OCI-LY1 (cell line): ENCODE data around the gene RNF217.

Source experiments
- H2AFZ ChIP-seq: fragments of 200-600 bp; sonication (generic), shearing (Covaris generic); 2 replicates; pipeline ENCODE4 v1.6.0; 2014; ENCODE audit warnings: antibody characterized with exemption, mild to moderate bottlenecking, low read length
- H3F3A ChIP-seq: fragments of 200-600 bp; sonication (generic), shearing (Covaris generic); 2 replicates; pipeline ENCODE4 v1.6.0; 2014; ENCODE audit warnings: mild to moderate bottlenecking, antibody characterized with exemption, low read length, moderate library complexity; ENCODE audit not compliant: insufficient read depth
- H3K27ac ChIP-seq: fragments of 200-600 bp; sonication (generic); 2 replicates; pipeline ENCODE4 v1.5.1; 2014; ENCODE audit warnings: low read length, mixed run types, mild to moderate bottlenecking, low read depth; ENCODE audit not compliant: poor library complexity, severe bottlenecking
- H3K27me3 ChIP-seq: fragments of 200-600 bp; sonication (generic); 2 replicates; pipeline ENCODE4 v1.6.0; 2014; ENCODE audit warnings: antibody characterized with exemption, mild to moderate bottlenecking, low read length, moderate library complexity; ENCODE audit not compliant: insufficient read depth
- H3K36me3 ChIP-seq: fragments of 200-600 bp; sonication (generic); 2 replicates; pipeline ENCODE4 v1.6.1; 2014; ENCODE audit warnings: mild to moderate bottlenecking, antibody characterized with exemption, low read length, moderate library complexity, mixed read lengths; ENCODE audit not compliant: insufficient read depth
- H3K4me1 ChIP-seq: fragments of 200-600 bp; sonication (generic); 2 replicates; pipeline ENCODE4 v1.5.1; 2014; ENCODE audit warnings: mild to moderate bottlenecking, low read length, moderate library complexity; ENCODE audit not compliant: insufficient read depth, severe bottlenecking
- H3K4me2 ChIP-seq: fragments of 200-600 bp; sonication (generic), shearing (Covaris generic); 2 replicates; pipeline ENCODE4 v1.6.1; 2014; ENCODE audit warnings: low read length
- H3K4me3 ChIP-seq: fragments of 200-600 bp; sonication (generic); 2 replicates; pipeline ENCODE4 v1.5.1; 2014; ENCODE audit warnings: low read length, low read depth, mild to moderate bottlenecking, mixed read lengths; ENCODE audit not compliant: poor library complexity, severe bottlenecking
- H3K79me2 ChIP-seq: fragments of 200-600 bp; shearing (Covaris generic); 2 replicates; pipeline ENCODE4 v1.6.1; 2016; ENCODE audit warnings: mixed run types, low read length, mixed read lengths; ENCODE audit not compliant: insufficient read depth
- H3K9ac ChIP-seq: fragments of 200-600 bp; sonication (generic), shearing (Covaris generic); 2 replicates; pipeline ENCODE4 v1.6.1; 2014; ENCODE audit warnings: mild to moderate bottlenecking, low read length, mixed read lengths
- H3K9me2 ChIP-seq: fragments of 200-600 bp; sonication (generic), shearing (Covaris generic); 2 replicates; pipeline ENCODE4 v1.6.1; 2014; ENCODE audit warnings: low read depth, mild to moderate bottlenecking, low read length, mixed read lengths
- H3K9me3 ChIP-seq: fragments of 200-600 bp; shearing (Covaris generic); 2 replicates; pipeline ENCODE4 v1.6.1; 2014; ENCODE audit warnings: low read length, mixed read lengths
- H4K20me1 ChIP-seq: fragments of 200-600 bp; sonication (generic), shearing (Covaris generic); 2 replicates; pipeline ENCODE4 v1.6.0; 2016; ENCODE audit warnings: mild to moderate bottlenecking, low read length; ENCODE audit not compliant: insufficient read depth
- EZH2 ChIP-seq: fragments of 200-600 bp; sonication (generic), shearing (Covaris generic); IDR thresholded peaks from 2 replicates; pipeline ENCODE4 v1.8.0; 2017; ENCODE audit warnings: borderline replicate concordance, mixed run types, mild to moderate bottlenecking, antibody characterized with exemption, low read length, moderate library complexity, mixed read lengths
- TF ChIP-seq, protein P1 (sequence below): fragments of 200-600 bp; sonication (generic), shearing (Covaris generic); IDR thresholded peaks from 2 replicates; pipeline ENCODE4 v1.5.1; 2017; ENCODE audit warnings: mild to moderate bottlenecking, antibody characterized with exemption, low read length, moderate library complexity, mixed read lengths

Gene RNF217

DNA sequence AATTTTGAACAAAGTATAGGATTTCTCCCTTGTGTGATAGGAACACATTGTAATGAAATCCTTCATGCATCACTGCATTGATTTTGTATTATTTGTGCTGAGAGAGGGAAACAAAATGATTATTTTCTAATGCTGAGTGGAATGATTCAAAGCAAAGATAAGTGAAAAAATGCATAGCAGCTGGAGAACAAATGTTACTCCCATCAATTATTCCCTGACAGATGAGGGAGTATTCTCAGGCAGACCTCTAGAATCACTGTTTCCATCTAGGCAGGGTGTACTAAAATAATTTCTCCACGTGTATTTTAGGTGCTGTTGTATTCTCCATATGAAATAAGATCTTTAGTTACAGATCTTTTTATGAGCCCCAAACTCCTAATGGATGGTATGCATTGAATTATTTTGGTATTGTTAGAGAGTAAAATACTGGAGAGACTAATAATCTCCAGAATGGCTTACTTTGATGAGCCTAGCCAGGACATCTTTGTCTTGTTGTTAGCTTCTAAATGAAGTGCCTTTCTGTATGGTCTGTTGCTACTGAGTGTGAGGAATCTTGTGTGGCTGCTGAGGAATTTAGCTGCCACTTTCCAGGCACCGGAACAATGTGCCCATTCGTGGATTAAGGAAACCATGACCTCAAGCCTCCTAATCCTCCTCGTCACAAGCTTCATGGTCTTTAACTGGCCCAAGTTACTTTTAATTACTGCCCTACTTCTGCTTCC, 39.6 kb downstream of the RNF217 start:
- Histone ChIP-seq H2AFZ (no peak overlapping the region), H3K4me3 (no peak overlapping the region), H3K27me3 (0 out of 2 replicates have a peak, but pooled peaks cover 5% of the 10 kb centered on the region), H3F3A (no peaks in the 10 kb centered on the region), H3K4me1 (no peaks in the 10 kb centered on the region), H3K36me3 (no peaks in the 10 kb centered on the region), H3K79me2 (no peaks in the 10 kb centered on the region), H3K9me2 (no peaks in the 10 kb centered on the region), H3K27ac (no peak overlapping the region), H3K9me3 (no peaks in the 10 kb centered on the region), H4K20me1 (no peaks in the 10 kb centered on the region), H3K9ac (no peak overlapping the region), H3K4me2 (no peak overlapping the region)
- TF ChIP-seq, protein P1, sequence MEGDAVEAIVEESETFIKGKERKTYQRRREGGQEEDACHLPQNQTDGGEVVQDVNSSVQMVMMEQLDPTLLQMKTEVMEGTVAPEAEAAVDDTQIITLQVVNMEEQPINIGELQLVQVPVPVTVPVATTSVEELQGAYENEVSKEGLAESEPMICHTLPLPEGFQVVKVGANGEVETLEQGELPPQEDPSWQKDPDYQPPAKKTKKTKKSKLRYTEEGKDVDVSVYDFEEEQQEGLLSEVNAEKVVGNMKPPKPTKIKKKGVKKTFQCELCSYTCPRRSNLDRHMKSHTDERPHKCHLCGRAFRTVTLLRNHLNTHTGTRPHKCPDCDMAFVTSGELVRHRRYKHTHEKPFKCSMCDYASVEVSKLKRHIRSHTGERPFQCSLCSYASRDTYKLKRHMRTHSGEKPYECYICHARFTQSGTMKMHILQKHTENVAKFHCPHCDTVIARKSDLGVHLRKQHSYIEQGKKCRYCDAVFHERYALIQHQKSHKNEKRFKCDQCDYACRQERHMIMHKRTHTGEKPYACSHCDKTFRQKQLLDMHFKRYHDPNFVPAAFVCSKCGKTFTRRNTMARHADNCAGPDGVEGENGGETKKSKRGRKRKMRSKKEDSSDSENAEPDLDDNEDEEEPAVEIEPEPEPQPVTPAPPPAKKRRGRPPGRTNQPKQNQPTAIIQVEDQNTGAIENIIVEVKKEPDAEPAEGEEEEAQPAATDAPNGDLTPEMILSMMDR: no peak
- no peak for TF ChIP-seq EZH2

DNA sequence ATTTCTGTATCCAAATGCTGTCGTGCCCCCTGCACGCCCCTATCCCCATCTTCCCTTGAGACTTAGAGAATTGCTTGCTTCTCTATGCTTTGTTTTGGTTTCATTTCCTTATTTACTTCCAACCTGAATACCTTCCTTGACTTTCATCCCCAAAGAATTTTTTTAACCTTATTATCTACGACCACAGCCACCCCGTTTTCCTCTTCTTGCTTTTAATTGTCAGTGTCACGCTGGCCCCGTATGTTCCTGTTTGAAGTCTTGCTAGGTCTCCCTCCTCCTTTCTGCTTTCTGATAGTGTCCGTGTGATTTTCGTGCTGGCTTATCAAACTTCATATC, 40.1 kb downstream of the RNF217 start:
- Histone ChIP-seq H3K9me2 (no peaks in the 10 kb centered on the region), H3K9ac (no peak overlapping the region), H3K4me1 (no peaks in the 10 kb centered on the region), H3K9me3 (no peaks in the 10 kb centered on the region), H3K27me3 (0 out of 2 replicates have a peak, but pooled peaks cover 5% of the 10 kb centered on the region), H3K4me3 (no peak overlapping the region), H4K20me1 (no peaks in the 10 kb centered on the region), H2AFZ (no peak overlapping the region), H3K36me3 (no peaks in the 10 kb centered on the region), H3F3A (no peaks in the 10 kb centered on the region), H3K27ac (no peak overlapping the region), H3K4me2 (no peak overlapping the region), H3K79me2 (no peaks in the 10 kb centered on the region)
- TF ChIP-seq, protein P1: no peak
- no peak for TF ChIP-seq EZH2

GRCh38 chr6:125003070-125003469, 40.8 kb downstream of the RNF217 start:
- Histone ChIP-seq H2AFZ (no peak overlapping the region), H3K4me1 (no peaks in the 10 kb centered on the region), H3K4me3 (no peak overlapping the region), H3K4me2 (no peak overlapping the region), H3F3A (no peaks in the 10 kb centered on the region), H3K27ac (no peak overlapping the region), H4K20me1 (no peaks in the 10 kb centered on the region), H3K9ac (no peak overlapping the region), H3K9me2 (no peaks in the 10 kb centered on the region), H3K27me3 (no peaks in the 10 kb centered on the region), H3K36me3 (no peaks in the 10 kb centered on the region), H3K79me2 (no peaks in the 10 kb centered on the region), H3K9me3 (no peaks in the 10 kb centered on the region)
- TF ChIP-seq, protein P1: no peak
- no peak for TF ChIP-seq EZH2
